GM21825 (cell line): ENCODE results near the gene ZNF57.
A peak's percentile ranks its signal among the peaks of the same experiment; 100 is the strongest.
"Not testable (repeated sequence)": the region's sequence is repeated elsewhere in the genome, so short reads cannot be mapped to it uniquely, and the experiment has no call there.

Experiments used
- ATAC-seq: cut with Tn5 transposase; IDR thresholded peaks from one replicate; pipeline ENCODE4 v1.9.1; 2021; ENCODE audit warnings: mild to moderate bottlenecking, moderate library complexity; ENCODE audit not compliant: unreplicated experiment

ZNF57 gene

GRCh38 chr19:2890531-2890930, 10.2 kb upstream of the ZNF57 start:
- not testable (repeated sequence) for ATAC-seq

GRCh38 chr19:2896694-2897093, 4.0 kb upstream of the ZNF57 start:
- no peak for ATAC-seq

- no peak for ATAC-seq
Measured at GRCh38 chr19:2902590-2903218, 2.0 kb downstream of the ZNF57 start.

- not testable (repeated sequence) for ATAC-seq
Measured at GRCh38 chr19:2903326-2903725, 2.6 kb downstream of the ZNF57 start.

- ATAC-seq, result no peak
Measured at GRCh38 chr19:2905918-2906519, 5.3 kb downstream of the ZNF57 start.

- ATAC-seq, result no peak
Measured at GRCh38 chr19:2906631-2907195, 6.0 kb downstream of the ZNF57 start.

- ATAC-seq, result no peak
Measured at GRCh38 chr19:2912306-2912705, 11.6 kb downstream of the ZNF57 start.

- ATAC-seq, result no peak
Measured at GRCh38 chr19:2917275-2918184, 16.8 kb downstream of the ZNF57 start.

- no peak for ATAC-seq
Measured at GRCh38 chr19:2922987-2923386, 22.3 kb downstream of the ZNF57 start.

- ATAC-seq, result no peak
Measured at GRCh38 chr19:2923510-2923909, 22.8 kb downstream of the ZNF57 start.

- no peak for ATAC-seq
Measured at GRCh38 chr19:2926341-2927031, 25.8 kb downstream of the ZNF57 start.

GRCh38 chr19:2927032-2927430, 26.3 kb downstream of the ZNF57 start:
- ATAC-seq, result no peak

GRCh38 chr19:2933490-2933910, 32.8 kb downstream of the ZNF57 start:
- no peak for ATAC-seq

GRCh38 chr19:2935863-2936262, 35.1 kb downstream of the ZNF57 start:
- ATAC-seq, result not testable (repeated sequence)

GRCh38 chr19:2942928-2943640, 42.4 kb downstream of the ZNF57 start:
- no peak for ATAC-seq

- ATAC-seq, result no peak
Measured at GRCh38 chr19:2944403-2944774, 43.7 kb downstream of the ZNF57 start.

- peak; percentile 83 for ATAC-seq
Measured at GRCh38 chr19:2944775-2945574, 44.2 kb downstream of the ZNF57 start, which contains the start of gene ZNF77. TSS of gene ZNF77 (minus strand) at chr19:2944971. CDS start at chr19:2944840, 131 bp downstream.

GRCh38 chr19:2945575-2946184, 45.0 kb downstream of the ZNF57 start:
- no peak for ATAC-seq

- ATAC-seq, result peak; percentile 3
Measured at GRCh38 chr19:2949939-2950285, 49.2 kb downstream of the ZNF57 start.
